Anterior cingulate cortex (tissue), 58 donors: Measurements from ENCODE around the gene SPATS2.

Experiments used
- DNase-seq, 58 donors: peaks; one replicate each; lab custom pipeline; 2025; lab: John Stamatoyannopoulos, UW

The SPATS2 gene

GRCh38 chr12:49451468-49452259 is 84.4 kb downstream of the SPATS2 start:
- no peak for DNase-seq

GRCh38 chr12:49455501-49455900 is 88.2 kb downstream of the SPATS2 start:
- no peak for DNase-seq

- DNase-seq, result no peak
Measured at GRCh38 chr12:49456131-49456679, 88.9 kb downstream of the SPATS2 start.

GRCh38 chr12:49458816-49459215 is 91.6 kb downstream of the SPATS2 start:
- no peak for DNase-seq

GRCh38 chr12:49461221-49461620 is 94.0 kb downstream of the SPATS2 start:
- DNase-seq, result no peak

- DNase-seq, result peak in 18 of 58 donors; percentile 3 to 36 (median 8)
Measured at GRCh38 chr12:49462083-49462744, 95.0 kb downstream of the SPATS2 start.

GRCh38 chr12:49465132-49465531 is 97.9 kb downstream of the SPATS2 start:
- DNase-seq, result no peak

- no peak for DNase-seq
Measured at GRCh38 chr12:49470986-49471385, 103.7 kb downstream of the SPATS2 start.

- DNase-seq, result no peak
Measured at GRCh38 chr12:49471557-49471956, 104.3 kb downstream of the SPATS2 start.

- DNase-seq, result no peak
Measured at GRCh38 chr12:49476091-49476490, 108.8 kb downstream of the SPATS2 start.

- DNase-seq, result no peak
Measured at GRCh38 chr12:49478949-49479664, 111.8 kb downstream of the SPATS2 start.

- DNase-seq, result no peak
Measured at GRCh38 chr12:49482095-49483051, 115.1 kb downstream of the SPATS2 start.

GRCh38 chr12:49483619-49484018 is 116.4 kb downstream of the SPATS2 start:
- DNase-seq, result no peak

- DNase-seq, result no peak
Measured at GRCh38 chr12:49487605-49488004, 120.3 kb downstream of the SPATS2 start.

GRCh38 chr12:49489154-49489553 is 121.9 kb downstream of the SPATS2 start:
- no peak for DNase-seq

- no peak for DNase-seq
Measured at GRCh38 chr12:49489720-49490119, 122.5 kb downstream of the SPATS2 start.

GRCh38 chr12:49491823-49492222 is 124.6 kb downstream of the SPATS2 start:
- no peak for DNase-seq

GRCh38 chr12:49493900-49494299 is 126.6 kb downstream of the SPATS2 start:
- no peak for DNase-seq

GRCh38 chr12:49496417-49497360 is 129.4 kb downstream of the SPATS2 start:
- no peak for DNase-seq
